ENCODE results near the gene MPPED1. TPM values are rescaled to one million over a fixed set of nuclear protein-coding genes. Genes with fewer than 3 reads are reported as not detected.

MPPED1 gene, protein sequence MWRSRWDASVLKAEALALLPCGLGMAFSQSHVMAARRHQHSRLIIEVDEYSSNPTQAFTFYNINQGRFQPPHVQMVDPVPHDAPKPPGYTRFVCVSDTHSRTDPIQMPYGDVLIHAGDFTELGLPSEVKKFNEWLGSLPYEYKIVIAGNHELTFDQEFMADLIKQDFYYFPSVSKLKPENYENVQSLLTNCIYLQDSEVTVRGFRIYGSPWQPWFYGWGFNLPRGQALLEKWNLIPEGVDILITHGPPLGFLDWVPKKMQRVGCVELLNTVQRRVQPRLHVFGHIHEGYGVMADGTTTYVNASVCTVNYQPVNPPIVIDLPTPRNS
- 0.97 and 5.3 TPM in 2 replicates for total RNA-seq
- polyA plus RNA-seq, result 0.19 and 0.30 TPM in 2 replicates

DNA sequence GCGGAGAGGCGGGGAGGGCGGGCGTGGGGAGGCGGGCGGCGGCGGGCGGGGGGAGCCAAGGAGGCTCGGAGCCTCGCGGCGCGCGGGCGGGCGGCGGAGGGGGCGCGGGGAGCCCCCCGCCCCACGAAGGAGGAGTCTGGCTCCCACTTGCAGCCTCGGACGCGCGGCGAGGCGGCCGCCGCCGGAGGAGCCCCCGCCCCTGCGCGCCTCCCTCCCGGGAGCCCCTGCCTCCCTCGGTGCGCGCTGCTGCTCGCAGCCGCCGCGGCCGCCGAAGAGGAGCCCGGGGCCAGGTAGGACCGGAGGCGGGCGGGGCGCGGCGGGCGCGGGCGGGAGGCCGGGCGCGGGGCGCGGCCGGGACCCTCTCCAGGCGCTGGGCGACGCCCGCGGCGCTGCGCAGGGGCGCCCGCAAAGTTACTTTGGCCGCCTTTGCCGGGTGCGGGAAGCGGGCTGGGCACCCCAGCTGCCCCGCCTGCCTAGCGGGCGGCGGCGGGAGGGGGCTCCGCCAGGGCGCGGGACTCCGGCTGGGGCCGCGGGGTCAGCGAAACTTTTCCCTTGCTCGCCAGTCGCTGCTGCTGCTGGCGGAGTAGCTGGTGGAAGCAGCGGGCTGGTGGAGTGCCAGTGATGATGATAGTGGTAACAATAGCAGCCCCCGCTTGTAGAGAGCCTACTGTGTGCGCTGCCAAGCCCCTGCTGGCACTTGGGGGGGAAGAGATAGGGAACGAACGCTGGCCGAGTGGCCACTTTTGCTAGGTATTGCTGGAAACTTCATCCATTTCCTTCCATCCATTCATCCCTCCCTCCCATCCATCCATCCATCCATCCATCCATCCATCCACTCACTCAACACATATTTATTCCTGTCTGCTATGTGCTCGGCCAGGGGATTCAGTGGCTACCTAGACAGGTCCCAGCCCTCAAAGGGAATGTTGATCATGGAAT is at the start of gene MPPED1:
TSS of gene MPPED1 (plus strand) at position 146 of the 939 bp plus-strand sequence. CDS start 12,972 bp downstream, outside the sequence.
- H3K4me1 ChIP-seq (ENCODE audit: insufficient read depth), result no peaks in the 10 kb centered on the region
- no peaks in the 10 kb centered on the region for H3K36me3 ChIP-seq (replicated peaks; ENCODE audit: insufficient read depth, low read depth)
- no peaks in the 10 kb centered on the region for H3K9me2 ChIP-seq (replicated peaks; ENCODE audit: insufficient read depth)
- 10% methylated on average over 26 of the region's 95 CpGs for WGBS (ENCODE audit: low lambda C conversion rate, missing lambda C conversion rate)
- H3K9me3 ChIP-seq (ENCODE audit: low read depth), result no peaks in the 10 kb centered on the region
- TF ChIP-seq CTCF (IDR thresholded peaks at IDR 0.05; ENCODE audit: poor library complexity) (no peak), EZH2 (IDR thresholded peaks at IDR 0.05; ENCODE audit: borderline replicate concordance) (peak; percentile 72), EZH2phosphoT487 (IDR thresholded peaks at IDR 0.05; ENCODE audit: low read depth, severe bottlenecking, unreplicated experiment) (no peak)
- no peaks in the 10 kb centered on the region for H3K79me2 ChIP-seq
- peak within 1 kb of the TSS; percentile 78 for H3K4me2 ChIP-seq
- DNase-seq (ENCODE audit: low spot score), result no peak
- H3K27me3 ChIP-seq, result peaks cover 68% of the 10 kb centered on the region
- no peak within 1 kb of the TSS for H3K4me3 ChIP-seq
- H2AFZ ChIP-seq, result no peak within 1 kb of the TSS
- H3K27ac ChIP-seq, result no peak within 1 kb of the TSS
- no peaks in the 10 kb centered on the region for H4K20me1 ChIP-seq (ENCODE audit: insufficient read depth, poor library complexity, severe bottlenecking)

DNA sequence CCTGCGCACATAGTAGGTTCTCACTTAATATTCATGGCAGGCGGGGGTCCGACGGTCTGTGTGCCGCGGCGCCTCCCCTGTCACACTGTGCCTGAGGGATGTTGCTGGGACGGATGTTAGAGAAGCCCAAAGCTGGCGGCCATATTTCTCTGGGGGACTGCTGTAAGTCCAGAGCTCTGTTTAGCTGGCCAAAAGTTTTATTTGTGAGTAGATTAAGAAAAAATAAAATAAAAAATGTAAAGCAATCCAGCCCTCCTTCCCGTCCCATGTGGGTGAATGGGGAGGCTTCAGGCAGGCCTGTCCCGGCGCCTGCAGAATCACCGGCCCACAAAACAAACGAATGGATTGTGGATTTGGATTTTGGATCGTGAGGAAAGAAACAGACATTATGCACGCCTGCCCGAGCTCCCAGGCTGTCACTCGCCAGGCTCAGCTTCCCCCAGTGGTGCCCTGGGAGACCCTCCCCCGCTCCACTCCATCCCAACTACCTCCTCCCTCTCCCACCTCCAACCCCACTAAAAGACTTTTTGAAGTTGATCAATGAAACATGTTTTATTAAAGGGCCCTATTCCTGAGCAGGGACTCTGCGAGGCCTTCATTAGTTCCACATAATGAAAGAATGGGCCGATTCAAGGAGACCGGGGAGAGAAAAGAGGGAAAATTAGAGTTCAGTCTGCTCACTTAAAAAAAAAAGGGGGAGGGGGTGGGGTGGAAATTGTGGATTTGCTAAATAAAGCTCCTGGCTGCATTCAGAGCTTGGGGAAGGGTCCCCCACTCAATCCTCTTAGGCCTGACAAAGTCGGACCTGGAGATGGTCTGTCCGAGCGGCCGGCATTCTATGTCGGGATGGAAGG is 48.3 kb upstream of the MPPED1 start:
- Histone ChIP-seq H3K4me1 (ENCODE audit: insufficient read depth) (no peaks in the 10 kb centered on the region), H3K27ac (no peak overlapping the region), H3K9me3 (ENCODE audit: low read depth) (no peaks in the 10 kb centered on the region), H3K79me2 (no peaks in the 10 kb centered on the region), H4K20me1 (ENCODE audit: insufficient read depth, poor library complexity, severe bottlenecking) (no peaks in the 10 kb centered on the region), H3K4me2 (no peak overlapping the region), H3K36me3 (replicated peaks; ENCODE audit: insufficient read depth, low read depth) (no peaks in the 10 kb centered on the region), H2AFZ (no peak overlapping the region), H3K4me3 (no peak overlapping the region), H3K9me2 (replicated peaks; ENCODE audit: insufficient read depth) (no peaks in the 10 kb centered on the region), H3K27me3 (peaks cover 15% of the 10 kb centered on the region)
- WGBS (ENCODE audit: low lambda C conversion rate, missing lambda C conversion rate), result 86% methylated on average over 25 of the region's 27 CpGs
- DNase-seq (ENCODE audit: low spot score), result no peak
- TF ChIP-seq CTCF (IDR thresholded peaks at IDR 0.05; ENCODE audit: poor library complexity) (no peak), EZH2phosphoT487 (IDR thresholded peaks at IDR 0.05; ENCODE audit: low read depth, severe bottlenecking, unreplicated experiment) (no peak), EZH2 (IDR thresholded peaks at IDR 0.05; ENCODE audit: borderline replicate concordance) (no peak)

- Histone ChIP-seq H3K79me2 (no peaks in the 10 kb centered on the region), H3K4me3 (no peak overlapping the region), H3K9me2 (replicated peaks; ENCODE audit: insufficient read depth) (no peaks in the 10 kb centered on the region), H2AFZ (no peak overlapping the region), H3K9me3 (ENCODE audit: low read depth) (no peaks in the 10 kb centered on the region), H3K4me1 (ENCODE audit: insufficient read depth) (no peaks in the 10 kb centered on the region), H3K27ac (no peak overlapping the region), H4K20me1 (ENCODE audit: insufficient read depth, poor library complexity, severe bottlenecking) (no peaks in the 10 kb centered on the region), H3K4me2 (no peak overlapping the region), H3K36me3 (replicated peaks; ENCODE audit: insufficient read depth, low read depth) (no peaks in the 10 kb centered on the region), H3K27me3 (peaks cover 15% of the 10 kb centered on the region)
- WGBS (ENCODE audit: low lambda C conversion rate, missing lambda C conversion rate), result 72% methylated on average over 8 of the region's 8 CpGs
- no peak for DNase-seq (ENCODE audit: low spot score)
- TF ChIP-seq EZH2 (IDR thresholded peaks at IDR 0.05; ENCODE audit: borderline replicate concordance) (no peak), EZH2phosphoT487 (IDR thresholded peaks at IDR 0.05; ENCODE audit: low read depth, severe bottlenecking, unreplicated experiment) (no peak), CTCF (IDR thresholded peaks at IDR 0.05; ENCODE audit: poor library complexity) (no peak)
These were observed 47.7 kb upstream of the MPPED1 start for GRCh38 chr22:43364169-43364435.

Data from hepatocyte (in vitro differentiated cells).